ENCODE measurements around the gene FZD10.

DNA sequence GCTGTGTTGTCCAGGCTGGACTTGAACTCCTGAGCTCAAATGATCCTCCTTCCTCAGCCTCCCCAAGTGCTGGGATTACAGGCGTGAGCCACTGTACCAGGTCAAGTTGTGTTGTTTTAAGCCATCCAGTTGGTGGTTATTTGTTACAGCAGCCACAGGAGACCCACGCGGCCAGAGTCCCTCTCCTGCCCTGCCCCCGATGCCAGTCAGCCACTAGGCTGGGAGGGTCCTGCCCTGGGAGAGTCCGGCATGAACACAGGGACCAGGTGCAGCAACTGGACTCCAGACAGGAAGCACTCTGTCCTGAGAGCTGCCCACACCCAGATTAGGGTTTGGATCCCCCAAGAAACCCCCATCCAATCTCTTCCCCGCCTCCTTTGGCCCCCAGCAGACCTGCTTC lies 44.1 kb upstream of the FZD10 start:
- no peak for TF ChIP-seq POLR2A (IDR thresholded peaks at IDR 0.05; ENCODE audit: low read depth, low read length)
- TF ChIP-seq POLR2AphosphoS5 (IDR thresholded peaks at IDR 0.05; ENCODE audit: low read depth, low read length): no peak
